ENCODE data around the gene SLC6A4. TPM values are rescaled to one million over a fixed set of nuclear protein-coding genes. Genes with fewer than 3 reads are reported as not detected.

The SLC6A4 gene
- polyA plus RNA-seq, 1 of the 3 experiments (the other 2 are of a cell fraction): 0.12 TPM

DNA sequence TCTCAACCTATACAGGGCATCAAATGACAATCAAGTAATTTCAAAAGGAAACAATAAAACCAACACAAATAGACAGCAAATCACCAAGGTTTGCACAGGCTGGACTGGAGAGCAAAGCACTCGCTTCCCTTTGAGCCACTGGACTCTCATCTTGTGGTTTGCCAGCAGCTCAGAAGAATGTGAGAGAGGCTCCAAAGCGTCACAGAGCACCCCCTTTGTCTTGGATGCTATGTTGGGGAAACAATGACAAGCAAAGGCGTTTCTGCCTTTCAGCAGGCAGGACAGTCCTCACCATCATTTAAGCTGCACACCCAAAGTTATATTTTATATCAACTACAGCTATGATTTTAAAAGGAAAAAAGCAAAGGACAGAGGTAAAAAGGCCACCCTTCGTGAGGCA lies 13.2 kb downstream of the SLC6A4 start:
- no peaks in the 10 kb centered on the region for H3K9me3 ChIP-seq
- CTCF ChIA-PET: interaction anchor here (1.6 to 2.0 kb wide), 2 partner anchors 9 to 14 kb away, joined by 5 read pairs; no protein-coding TSS in a partner anchor
- no peaks in the 10 kb centered on the region for H4K20me1 ChIP-seq (ENCODE audit: insufficient read depth)
- H3K27me3 ChIP-seq (ENCODE audit: insufficient read depth): no peaks in the 10 kb centered on the region
- no peak overlapping the region for H3K4me3 ChIP-seq (ENCODE audit: low read depth in 2 of 2, low read length in 1 of 2)
- no peaks in the 10 kb centered on the region for H3K79me2 ChIP-seq (ENCODE audit: insufficient read depth)
- H3K4me2 ChIP-seq: no peak overlapping the region
- POLR2A ChIA-PET: no interaction called here
- H3K9ac ChIP-seq: no peak overlapping the region
- no peak for DNase-seq
- no peak for TF ChIP-seq NRF1 (IDR thresholded peaks at IDR 0.05; ENCODE audit: low read depth, low read length)
- 70% methylated on average over 4 of the region's 4 CpGs for WGBS (ENCODE audit: low lambda C conversion rate)
- H2AFZ ChIP-seq (ENCODE audit: low read depth): no peak overlapping the region
- H3K4me1 ChIP-seq (ENCODE audit: control insufficient read depth in 1 of 2, insufficient read depth in 2 of 2, low read depth in 1 of 2, low read length in 1 of 2): no peaks in the 10 kb centered on the region
- H3K36me3 ChIP-seq (replicated peaks in 1 of 2; ENCODE audit: control insufficient read depth in 1 of 2, insufficient read depth in 2 of 2, low read length in 1 of 2): no peaks in the 10 kb centered on the region
- no peak overlapping the region for H3K27ac ChIP-seq (ENCODE audit: low read depth in 2 of 2, low read length in 1 of 2)
- H3F3A ChIP-seq (replicated peaks; ENCODE audit: insufficient read depth): no peaks in the 10 kb centered on the region
- H3K9me2 ChIP-seq: no peaks in the 10 kb centered on the region

DNA sequence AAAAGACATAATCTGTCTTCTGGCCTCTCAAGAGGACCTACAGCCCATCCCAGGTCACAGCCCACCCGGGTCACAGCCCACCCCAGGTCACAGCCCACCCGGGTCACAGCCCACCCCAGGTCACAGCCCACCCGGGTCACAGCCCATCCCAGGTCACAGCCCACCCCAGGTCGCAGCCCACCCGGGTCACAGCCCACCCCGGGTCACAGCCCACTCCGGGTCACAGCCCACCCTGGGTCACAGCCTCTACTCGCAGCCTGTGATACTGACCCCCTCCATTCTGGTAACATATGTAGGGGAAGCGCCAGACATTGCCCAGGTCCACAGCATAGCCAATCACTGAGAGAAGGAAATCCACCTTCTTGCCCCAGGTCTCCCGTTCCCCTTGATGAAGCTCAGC lies 14.2 kb downstream of the SLC6A4 start:
- H3K27ac ChIP-seq (ENCODE audit: low read depth in 2 of 2, low read length in 1 of 2): no peak overlapping the region
- CTCF ChIA-PET: interaction anchor here (1.1 to 2.5 kb wide), 2 partner anchors 15 to 117 kb away, joined by 3 to 7 read pairs; no protein-coding TSS in a partner anchor
- H4K20me1 ChIP-seq (ENCODE audit: insufficient read depth): no peaks in the 10 kb centered on the region
- H3K36me3 ChIP-seq (replicated peaks in 1 of 2; ENCODE audit: control insufficient read depth in 1 of 2, insufficient read depth in 2 of 2, low read length in 1 of 2): no peaks in the 10 kb centered on the region
- H3K4me3 ChIP-seq (ENCODE audit: low read depth in 2 of 2, low read length in 1 of 2): no peak overlapping the region
- no peaks in the 10 kb centered on the region for H3K79me2 ChIP-seq (ENCODE audit: insufficient read depth)
- no peak overlapping the region for H2AFZ ChIP-seq (ENCODE audit: low read depth)
- WGBS (ENCODE audit: low lambda C conversion rate): 76% methylated on average over 5 of the region's 10 CpGs
- DNase-seq: no peak
- no peak overlapping the region for H3K4me2 ChIP-seq
- TF ChIP-seq MEF2A (IDR thresholded peaks at IDR 0.05; ENCODE audit: borderline replicate concordance, low read depth) (no peak), FOXJ3 (CRISPR knock-in tag; IDR thresholded peaks at IDR 0.05) (no peak)
- no peaks in the 10 kb centered on the region for H3K9me2 ChIP-seq
- POLR2A ChIA-PET: no interaction called here
- H3K4me1 ChIP-seq (ENCODE audit: control insufficient read depth in 1 of 2, insufficient read depth in 2 of 2, low read depth in 1 of 2, low read length in 1 of 2): no peaks in the 10 kb centered on the region
- H3K9ac ChIP-seq: no peak overlapping the region
- no peaks in the 10 kb centered on the region for H3K27me3 ChIP-seq (ENCODE audit: insufficient read depth)
- H3F3A ChIP-seq (replicated peaks; ENCODE audit: insufficient read depth): no peaks in the 10 kb centered on the region
- H3K9me3 ChIP-seq: no peaks in the 10 kb centered on the region

DNA sequence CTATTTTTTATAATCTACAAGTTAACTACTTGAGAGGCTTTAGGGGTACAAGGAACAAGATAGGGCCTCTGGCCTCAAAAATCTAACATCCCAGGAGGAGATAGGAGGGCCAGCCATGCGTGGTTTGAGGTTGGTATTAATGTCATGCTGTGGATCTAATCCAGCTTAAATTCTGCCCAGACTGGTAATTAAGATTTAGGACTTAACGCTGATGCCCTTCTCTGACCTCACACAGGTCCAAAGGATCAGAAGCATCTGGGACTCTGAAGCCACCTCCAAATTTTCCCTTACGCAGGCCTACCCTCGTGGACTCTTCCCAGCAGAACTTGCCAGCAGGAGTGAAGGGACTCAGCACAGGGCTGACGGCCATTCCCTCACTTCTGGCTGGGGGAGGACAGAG lies 15.1 kb downstream of the SLC6A4 start:
- no peaks in the 10 kb centered on the region for H3K79me2 ChIP-seq (ENCODE audit: insufficient read depth)
- H3K4me1 ChIP-seq (ENCODE audit: control insufficient read depth in 1 of 2, insufficient read depth in 2 of 2, low read depth in 1 of 2, low read length in 1 of 2): no peaks in the 10 kb centered on the region
- TF ChIP-seq EZH2phosphoT487 (IDR thresholded peaks at IDR 0.05; ENCODE audit: borderline replicate concordance, low read depth) (no peak), FOXJ3 (CRISPR knock-in tag; IDR thresholded peaks at IDR 0.05) (no peak), CHD2 (IDR thresholded peaks at IDR 0.05; ENCODE audit: low read length, partially characterized antibody) (no peak), MXI1 (IDR thresholded peaks at IDR 0.05; ENCODE audit: low read depth, low read length) (no peak), SMC3 (IDR thresholded peaks at IDR 0.05; ENCODE audit: low read depth, low read length) (no peak), RFX5 (IDR thresholded peaks at IDR 0.05; ENCODE audit: low read length) (no peak), TCF12 (IDR thresholded peaks at IDR 0.05) (no peak), POLR2AphosphoS5 (IDR thresholded peaks at IDR 0.05; ENCODE audit: low read depth, low read length) (no peak), RCOR1 (IDR thresholded peaks at IDR 0.05; ENCODE audit: low read length) (no peak), GATA2 (CRISPR knock-in tag; IDR thresholded peaks at IDR 0.05) (no peak)
- TF ChIP-seq, protein P1, sequence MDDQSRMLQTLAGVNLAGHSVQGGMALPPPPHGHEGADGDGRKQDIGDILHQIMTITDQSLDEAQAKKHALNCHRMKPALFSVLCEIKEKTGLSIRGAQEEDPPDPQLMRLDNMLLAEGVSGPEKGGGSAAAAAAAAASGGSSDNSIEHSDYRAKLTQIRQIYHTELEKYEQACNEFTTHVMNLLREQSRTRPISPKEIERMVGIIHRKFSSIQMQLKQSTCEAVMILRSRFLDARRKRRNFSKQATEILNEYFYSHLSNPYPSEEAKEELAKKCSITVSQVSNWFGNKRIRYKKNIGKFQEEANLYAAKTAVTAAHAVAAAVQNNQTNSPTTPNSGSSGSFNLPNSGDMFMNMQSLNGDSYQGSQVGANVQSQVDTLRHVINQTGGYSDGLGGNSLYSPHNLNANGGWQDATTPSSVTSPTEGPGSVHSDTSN (IDR thresholded peaks at IDR 0.05): no peak
- TF ChIP-seq, protein P2, sequence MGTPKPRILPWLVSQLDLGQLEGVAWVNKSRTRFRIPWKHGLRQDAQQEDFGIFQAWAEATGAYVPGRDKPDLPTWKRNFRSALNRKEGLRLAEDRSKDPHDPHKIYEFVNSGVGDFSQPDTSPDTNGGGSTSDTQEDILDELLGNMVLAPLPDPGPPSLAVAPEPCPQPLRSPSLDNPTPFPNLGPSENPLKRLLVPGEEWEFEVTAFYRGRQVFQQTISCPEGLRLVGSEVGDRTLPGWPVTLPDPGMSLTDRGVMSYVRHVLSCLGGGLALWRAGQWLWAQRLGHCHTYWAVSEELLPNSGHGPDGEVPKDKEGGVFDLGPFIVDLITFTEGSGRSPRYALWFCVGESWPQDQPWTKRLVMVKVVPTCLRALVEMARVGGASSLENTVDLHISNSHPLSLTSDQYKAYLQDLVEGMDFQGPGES (IDR thresholded peaks at IDR 0.05; ENCODE audit: low read depth, low read length): no peak
- TF ChIP-seq, protein P3, sequence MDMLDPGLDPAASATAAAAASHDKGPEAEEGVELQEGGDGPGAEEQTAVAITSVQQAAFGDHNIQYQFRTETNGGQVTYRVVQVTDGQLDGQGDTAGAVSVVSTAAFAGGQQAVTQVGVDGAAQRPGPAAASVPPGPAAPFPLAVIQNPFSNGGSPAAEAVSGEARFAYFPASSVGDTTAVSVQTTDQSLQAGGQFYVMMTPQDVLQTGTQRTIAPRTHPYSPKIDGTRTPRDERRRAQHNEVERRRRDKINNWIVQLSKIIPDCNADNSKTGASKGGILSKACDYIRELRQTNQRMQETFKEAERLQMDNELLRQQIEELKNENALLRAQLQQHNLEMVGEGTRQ (IDR thresholded peaks at IDR 0.05; ENCODE audit: borderline replicate concordance, low read depth, low read length): no peak
- no peak for DNase-seq
- H3K9me3 ChIP-seq: no peaks in the 10 kb centered on the region
- H4K20me1 ChIP-seq (ENCODE audit: insufficient read depth): no peaks in the 10 kb centered on the region
- POLR2A ChIA-PET: no interaction called here
- no peaks in the 10 kb centered on the region for H3K27me3 ChIP-seq (ENCODE audit: insufficient read depth)
- no peak overlapping the region for H3K4me3 ChIP-seq (ENCODE audit: low read depth in 2 of 2, low read length in 1 of 2)
- 86% methylated on average over 5 of the region's 5 CpGs for WGBS (ENCODE audit: low lambda C conversion rate)
- no peaks in the 10 kb centered on the region for H3K36me3 ChIP-seq (replicated peaks in 1 of 2; ENCODE audit: control insufficient read depth in 1 of 2, insufficient read depth in 2 of 2, low read length in 1 of 2)
- CTCF ChIA-PET: interaction anchor here (0.8 to 2.5 kb wide), 3 partner anchors 15 to 116 kb away, joined by 3 to 7 read pairs (median 3); partner anchors contain the start of gene SLC6A4
- H3K9me2 ChIP-seq: no peaks in the 10 kb centered on the region
- H3K27ac ChIP-seq (ENCODE audit: low read depth in 2 of 2, low read length in 1 of 2): no peak overlapping the region
- H3F3A ChIP-seq (replicated peaks; ENCODE audit: insufficient read depth): no peaks in the 10 kb centered on the region
- H3K9ac ChIP-seq: no peak overlapping the region
- no peak overlapping the region for H2AFZ ChIP-seq (ENCODE audit: low read depth)
- no peak overlapping the region for H3K4me2 ChIP-seq
